ENCODE data around the gene MAN1C1. TPM values are rescaled to one million over a fixed set of nuclear protein-coding genes. Genes with fewer than 3 reads are reported as not detected.
A peak's percentile ranks its signal among the peaks of the same experiment; 100 is the strongest.

Gene MAN1C1
- total RNA-seq, 1 experiment from 2014 or later: 0.40 TPM

DNA sequence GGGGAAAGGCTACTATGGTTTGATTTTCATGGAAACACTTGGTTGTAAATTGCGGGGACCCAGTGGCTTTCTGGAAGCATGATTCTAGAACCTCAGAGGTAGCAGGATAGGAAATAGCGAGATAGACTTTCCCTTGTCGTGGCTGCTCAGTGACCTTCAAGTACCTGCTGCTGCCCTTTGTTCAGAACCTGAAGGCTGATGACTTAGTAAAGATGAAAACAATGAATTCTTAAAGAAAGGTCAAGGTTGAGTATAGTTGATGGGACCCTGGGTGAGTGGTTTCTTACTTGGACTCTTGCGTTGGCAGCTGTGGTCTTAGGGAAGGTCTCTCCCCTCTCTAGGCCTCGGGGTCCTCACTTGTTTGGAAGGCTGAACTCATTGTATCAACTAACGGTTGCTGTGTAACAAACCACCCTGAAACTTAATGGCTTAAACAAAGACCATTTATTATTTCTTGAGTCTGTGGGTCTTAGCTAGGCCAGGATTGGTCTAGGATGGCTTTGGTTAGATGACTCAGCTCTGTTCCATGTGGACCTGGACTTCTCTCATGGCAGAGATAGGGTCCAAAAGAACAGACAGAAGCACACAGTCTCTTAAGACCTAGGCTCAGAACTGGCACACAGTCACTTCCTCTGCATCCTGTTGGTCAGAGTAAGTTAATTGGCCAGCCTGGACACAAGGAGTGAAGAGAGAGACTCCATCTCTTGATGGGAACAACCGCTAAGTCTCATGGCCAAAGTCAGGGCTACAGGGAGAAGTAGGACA lies 94.2 kb downstream of the MAN1C1 start:
- in situ Hi-C loops (cut with HindIII; ENCODE audit: low pct_unique_long_range_greater_than_20kb, low sequenced_read_pairs): no loop called here
- DNase-seq (ENCODE audit: low read depth, low spot score): no peak

DNA sequence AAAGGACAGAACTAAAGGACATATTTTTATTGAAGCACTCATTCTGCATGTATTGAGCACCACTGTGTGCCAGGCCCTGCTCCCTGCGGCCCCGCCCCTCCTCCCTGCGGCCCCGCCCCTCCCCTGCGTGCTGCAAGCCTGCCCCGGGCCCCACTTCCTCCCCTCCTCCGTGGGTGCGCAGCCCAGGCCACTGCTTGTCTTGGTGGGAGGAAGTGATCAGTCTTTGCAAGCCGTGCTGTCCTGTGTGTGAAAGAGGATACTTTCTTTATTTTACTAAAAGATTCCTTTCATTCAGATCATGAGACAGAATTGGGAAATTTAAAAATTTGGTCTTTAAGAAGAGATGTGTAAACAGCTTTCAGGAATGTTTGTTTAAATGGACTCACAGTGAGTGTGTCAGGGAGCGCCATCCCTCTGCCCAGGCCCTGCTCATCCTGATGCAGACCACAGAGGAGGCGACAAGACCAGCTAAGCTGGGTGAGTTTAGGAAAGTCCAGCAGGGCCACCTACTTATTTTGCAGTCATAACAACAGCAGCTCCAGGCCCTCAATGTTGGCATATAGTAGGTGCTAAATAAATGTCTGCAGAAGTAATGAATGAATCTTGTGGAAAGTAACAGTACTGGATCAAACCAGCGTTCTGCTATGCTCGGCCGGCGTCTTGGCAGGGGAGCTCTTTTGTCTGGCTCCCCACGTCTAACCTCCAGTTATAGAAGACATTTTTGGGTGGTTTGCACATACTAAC lies 95.1 kb downstream of the MAN1C1 start:
- in situ Hi-C loops (cut with HindIII; ENCODE audit: low pct_unique_long_range_greater_than_20kb, low sequenced_read_pairs): no loop called here
- DNase-seq (ENCODE audit: low read depth, low spot score): peak; percentile 49

- no peak for DNase-seq (ENCODE audit: low read depth, low spot score)
- in situ Hi-C loops (cut with HindIII; ENCODE audit: low pct_unique_long_range_greater_than_20kb, low sequenced_read_pairs): no loop called here
Observed at GRCh38 chr1:25712299-25712970, 95.8 kb downstream of the MAN1C1 start.

DNA sequence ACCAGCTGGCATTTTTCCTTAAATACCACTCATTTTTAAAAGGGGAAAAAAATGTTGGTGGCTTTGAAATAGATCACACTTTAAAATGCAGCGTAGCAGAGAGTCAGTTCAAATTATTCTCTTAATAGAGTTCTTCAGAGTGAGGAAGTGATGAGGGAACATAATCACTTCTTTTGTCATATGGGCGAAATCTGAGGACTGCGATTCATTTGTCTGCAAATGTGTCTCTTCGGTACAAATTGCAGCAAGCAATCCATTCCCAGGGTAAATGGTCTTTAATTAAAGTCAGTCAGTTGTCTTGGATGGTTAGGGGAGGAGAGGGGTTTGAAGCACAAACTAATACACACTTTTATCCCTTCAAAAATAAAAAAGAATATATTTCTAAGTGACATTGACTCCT lies 97.4 kb downstream of the MAN1C1 start:
- no peak for DNase-seq (ENCODE audit: low read depth, low spot score)
- in situ Hi-C loops (cut with HindIII; ENCODE audit: low pct_unique_long_range_greater_than_20kb, low sequenced_read_pairs): no loop called here

DNA sequence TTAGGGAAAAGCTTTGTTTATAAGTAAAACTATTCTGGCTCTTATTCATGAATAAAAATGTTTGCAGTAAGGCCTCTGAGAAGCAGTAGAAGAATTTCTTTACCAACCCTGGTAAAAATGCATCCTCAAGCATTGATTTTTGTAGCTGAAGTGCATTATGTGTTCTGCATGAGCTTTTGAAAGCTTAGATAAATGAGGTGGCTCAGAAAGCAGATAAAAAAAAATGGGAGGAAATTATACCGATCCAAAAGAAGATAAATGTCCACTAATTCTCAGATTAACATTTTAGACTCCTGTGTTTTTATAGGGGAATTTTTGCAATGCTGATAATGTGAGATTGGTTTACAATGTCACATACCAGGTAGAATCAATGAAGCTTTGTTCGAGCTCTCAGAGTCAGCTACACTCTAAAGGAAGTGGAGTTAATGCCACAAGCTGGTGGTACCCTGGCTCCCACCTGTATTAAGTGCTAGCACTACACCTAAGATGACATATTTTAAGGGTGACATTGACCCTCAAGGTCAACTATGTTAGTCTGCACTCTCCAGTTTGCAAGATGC lies 97.9 kb downstream of the MAN1C1 start:
- no peak for DNase-seq (ENCODE audit: low read depth, low spot score)
- in situ Hi-C loops (cut with HindIII; ENCODE audit: low pct_unique_long_range_greater_than_20kb, low sequenced_read_pairs): no loop called here

GRCh38 chr1:25715888-25716287 lies 99.3 kb downstream of the MAN1C1 start:
- in situ Hi-C loops (cut with HindIII; ENCODE audit: low pct_unique_long_range_greater_than_20kb, low sequenced_read_pairs): no loop called here
- no peak for DNase-seq (ENCODE audit: low read depth, low spot score)

DNA sequence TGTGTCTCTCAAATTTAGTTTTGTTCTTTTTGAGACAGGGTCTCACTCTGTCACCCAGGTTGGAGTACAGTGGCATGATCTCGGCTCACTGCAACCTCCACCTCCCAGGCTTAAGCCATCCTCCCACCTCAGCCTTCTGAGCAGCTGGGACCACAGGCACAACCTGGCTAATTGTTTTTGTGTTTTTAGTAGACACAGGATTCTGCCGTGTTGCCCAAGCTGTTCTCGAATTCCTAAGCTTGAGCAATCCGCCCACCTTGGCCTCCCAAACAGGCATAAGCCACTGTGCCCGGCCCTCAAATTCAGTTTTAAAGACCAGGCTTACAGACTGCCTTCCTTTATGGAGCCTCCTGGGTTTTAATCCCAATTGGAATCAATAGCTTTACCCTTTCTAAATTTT lies 99.7 kb downstream of the MAN1C1 start:
- no peak for DNase-seq (ENCODE audit: low read depth, low spot score)
- in situ Hi-C loops (cut with HindIII; ENCODE audit: low pct_unique_long_range_greater_than_20kb, low sequenced_read_pairs): no loop called here

DNA sequence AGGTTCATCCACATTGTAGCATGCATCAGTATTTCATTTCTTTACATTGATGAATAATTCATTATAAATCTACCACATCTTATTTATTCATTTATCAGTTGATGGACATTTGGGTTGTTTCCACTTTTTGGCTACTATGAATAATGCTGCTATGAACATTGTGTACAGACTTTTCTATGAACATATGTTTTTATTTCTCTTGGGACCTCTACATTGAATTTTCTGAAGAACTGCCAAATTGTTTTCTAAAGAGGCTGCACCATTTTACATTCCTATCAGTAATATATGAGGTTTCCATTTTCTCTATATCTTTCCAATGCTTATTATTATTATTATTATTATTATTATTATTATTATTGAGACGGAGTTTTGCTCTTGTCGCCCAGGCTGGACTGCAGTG lies 102.1 kb downstream of the MAN1C1 start:
- in situ Hi-C loops (cut with HindIII; ENCODE audit: low pct_unique_long_range_greater_than_20kb, low sequenced_read_pairs): no loop called here
- DNase-seq (ENCODE audit: low read depth, low spot score): no peak

GRCh38 chr1:25720624-25721023 lies 104.0 kb downstream of the MAN1C1 start:
- in situ Hi-C loops (cut with HindIII; ENCODE audit: low pct_unique_long_range_greater_than_20kb, low sequenced_read_pairs): no loop called here
- no peak for DNase-seq (ENCODE audit: low read depth, low spot score)

- in situ Hi-C loops (cut with HindIII; ENCODE audit: low pct_unique_long_range_greater_than_20kb, low sequenced_read_pairs): no loop called here
- no peak for DNase-seq (ENCODE audit: low read depth, low spot score)
Observed at GRCh38 chr1:25723250-25723880, 106.8 kb downstream of the MAN1C1 start.

DNA sequence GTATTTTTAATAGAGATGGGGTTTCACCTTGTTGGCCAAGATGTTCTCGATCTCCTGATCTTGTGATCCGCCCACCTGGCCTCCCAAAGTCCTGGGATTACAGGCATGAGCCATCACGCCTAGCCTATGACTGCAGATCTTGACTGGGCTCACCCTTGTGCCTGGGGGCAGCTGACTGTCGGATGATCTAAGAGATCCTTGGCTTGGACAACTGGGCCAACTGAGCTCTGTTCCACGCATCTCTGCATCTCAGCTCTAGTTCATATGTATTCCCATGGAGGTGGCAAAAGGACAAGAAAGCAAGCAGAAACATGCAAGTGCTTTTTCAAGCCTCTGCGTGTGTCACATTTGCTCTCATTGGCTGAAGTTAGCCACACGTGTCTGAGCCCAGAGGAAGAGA lies 107.6 kb downstream of the MAN1C1 start:
- no peak for DNase-seq (ENCODE audit: low read depth, low spot score)
- in situ Hi-C loops (cut with HindIII; ENCODE audit: low pct_unique_long_range_greater_than_20kb, low sequenced_read_pairs): no loop called here

DNA sequence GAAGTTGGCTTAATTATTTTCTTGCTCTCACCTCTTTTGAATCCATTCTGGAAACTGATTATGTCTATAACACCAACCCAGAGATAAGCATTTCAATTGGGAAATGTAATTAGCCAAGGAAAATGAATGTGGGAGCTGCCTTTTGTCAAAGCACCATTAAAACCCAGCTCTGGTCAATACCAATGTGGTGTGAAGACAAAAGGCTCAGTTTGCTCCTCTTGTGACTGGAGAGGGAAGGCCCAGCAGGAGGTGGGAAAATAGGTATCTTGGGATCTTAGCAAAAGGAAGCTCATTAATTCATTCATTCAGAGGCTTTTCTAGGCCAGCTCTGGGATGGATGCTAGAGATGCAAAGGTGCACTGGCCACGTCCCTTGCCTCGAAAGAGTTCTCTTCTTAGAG lies 108.4 kb downstream of the MAN1C1 start:
- in situ Hi-C loops (cut with HindIII; ENCODE audit: low pct_unique_long_range_greater_than_20kb, low sequenced_read_pairs): no loop called here
- no peak for DNase-seq (ENCODE audit: low read depth, low spot score)

- in situ Hi-C loops (cut with HindIII; ENCODE audit: low pct_unique_long_range_greater_than_20kb, low sequenced_read_pairs): no loop called here
- DNase-seq (ENCODE audit: low read depth, low spot score): peak; percentile 41
Observed at GRCh38 chr1:25725482-25725881, 108.9 kb downstream of the MAN1C1 start.

DNA sequence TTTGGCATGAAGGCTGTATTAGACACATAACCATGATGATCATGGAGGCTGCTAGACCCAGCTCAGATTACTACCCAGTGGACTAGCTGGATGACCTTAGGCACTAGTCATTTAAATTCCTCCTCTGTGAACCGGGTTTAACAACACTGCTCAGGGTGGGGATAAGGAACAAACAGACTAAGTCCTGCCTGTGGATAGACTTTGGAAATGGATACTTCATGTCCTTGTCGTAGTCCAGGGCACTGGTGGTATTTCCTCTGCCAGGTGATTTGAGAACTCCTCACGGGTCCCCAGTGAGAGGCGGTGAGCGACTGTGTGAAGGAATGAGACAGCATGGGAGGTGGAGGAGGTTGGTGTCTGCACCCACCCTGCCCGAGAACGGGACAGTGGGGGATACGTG lies 110.5 kb downstream of the MAN1C1 start:
- in situ Hi-C loops (cut with HindIII; ENCODE audit: low pct_unique_long_range_greater_than_20kb, low sequenced_read_pairs): no loop called here
- no peak for DNase-seq (ENCODE audit: low read depth, low spot score)

GRCh38 chr1:25727635-25728286 lies 111.2 kb downstream of the MAN1C1 start:
- no peak for DNase-seq (ENCODE audit: low read depth, low spot score)
- in situ Hi-C loops (cut with HindIII; ENCODE audit: low pct_unique_long_range_greater_than_20kb, low sequenced_read_pairs): no loop called here

DNA sequence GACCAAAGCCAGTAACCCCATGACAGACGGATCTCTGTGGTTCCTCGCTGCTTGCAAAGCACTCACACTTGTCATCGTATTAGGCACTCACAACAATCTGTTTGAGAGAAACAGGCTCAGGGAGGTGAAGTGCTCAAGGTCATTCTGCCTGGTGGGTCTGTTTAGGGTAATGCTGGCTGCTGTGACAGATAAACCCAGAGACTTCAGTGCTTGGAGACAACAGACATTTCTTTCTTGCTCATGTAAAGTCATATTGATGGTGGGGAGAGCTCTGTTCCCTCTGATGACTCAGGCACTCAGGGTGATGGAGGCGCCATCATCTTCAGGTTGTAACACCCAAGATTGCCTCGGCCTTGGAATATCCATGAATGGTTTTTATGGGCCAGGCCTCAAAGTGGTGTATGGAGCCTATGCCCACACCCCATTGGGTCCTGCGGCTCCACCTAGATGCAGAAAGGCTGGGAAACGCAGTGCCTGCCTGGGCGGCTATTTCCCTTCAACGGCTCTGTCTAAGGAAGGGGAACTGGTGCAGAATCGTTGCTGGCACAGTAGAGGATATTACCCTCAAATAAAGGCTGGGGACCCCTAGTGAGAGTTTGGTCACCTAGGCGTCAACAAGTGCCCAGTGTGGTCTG lies 111.8 kb downstream of the MAN1C1 start:
- in situ Hi-C loops (cut with HindIII; ENCODE audit: low pct_unique_long_range_greater_than_20kb, low sequenced_read_pairs): no loop called here
- no peak for DNase-seq (ENCODE audit: low read depth, low spot score)

- in situ Hi-C loops (cut with HindIII; ENCODE audit: low pct_unique_long_range_greater_than_20kb, low sequenced_read_pairs): no loop called here
- no peak for DNase-seq (ENCODE audit: low read depth, low spot score)
Observed at GRCh38 chr1:25729045-25729444, 112.5 kb downstream of the MAN1C1 start.

Data from SK-MEL-5 (cell line).